A673 (cell line): ENCODE measurements around the gene WDR54.

ENCODE experiments used
- EZH2 ChIP-seq: fragments of 200-600 bp; sonication (generic); IDR thresholded peaks from 2 replicates; pipeline ENCODE4 v1.6.1; 2017; ENCODE audit warnings: borderline replicate concordance, low read depth, mild to moderate bottlenecking, mixed read lengths, antibody characterized with exemption, low read length; ENCODE audit not compliant: poor library complexity, severe bottlenecking
- TF ChIP-seq, protein P1 (sequence below): fragments of 300-800, 200-600 bp; sonication (generic); conservative IDR thresholded peaks from 2 replicates; pipeline ENCODE4 v1.5.1; 2017; ENCODE audit warnings: low read depth, mild to moderate bottlenecking, antibody characterized with exemption, low read length, moderate library complexity, mixed read lengths

- TF ChIP-seq, protein P1, sequence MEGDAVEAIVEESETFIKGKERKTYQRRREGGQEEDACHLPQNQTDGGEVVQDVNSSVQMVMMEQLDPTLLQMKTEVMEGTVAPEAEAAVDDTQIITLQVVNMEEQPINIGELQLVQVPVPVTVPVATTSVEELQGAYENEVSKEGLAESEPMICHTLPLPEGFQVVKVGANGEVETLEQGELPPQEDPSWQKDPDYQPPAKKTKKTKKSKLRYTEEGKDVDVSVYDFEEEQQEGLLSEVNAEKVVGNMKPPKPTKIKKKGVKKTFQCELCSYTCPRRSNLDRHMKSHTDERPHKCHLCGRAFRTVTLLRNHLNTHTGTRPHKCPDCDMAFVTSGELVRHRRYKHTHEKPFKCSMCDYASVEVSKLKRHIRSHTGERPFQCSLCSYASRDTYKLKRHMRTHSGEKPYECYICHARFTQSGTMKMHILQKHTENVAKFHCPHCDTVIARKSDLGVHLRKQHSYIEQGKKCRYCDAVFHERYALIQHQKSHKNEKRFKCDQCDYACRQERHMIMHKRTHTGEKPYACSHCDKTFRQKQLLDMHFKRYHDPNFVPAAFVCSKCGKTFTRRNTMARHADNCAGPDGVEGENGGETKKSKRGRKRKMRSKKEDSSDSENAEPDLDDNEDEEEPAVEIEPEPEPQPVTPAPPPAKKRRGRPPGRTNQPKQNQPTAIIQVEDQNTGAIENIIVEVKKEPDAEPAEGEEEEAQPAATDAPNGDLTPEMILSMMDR = no peak
- TF ChIP-seq EZH2 = no peak
Observed at GRCh38 chr2:74461187-74462053, 39.9 kb downstream of the WDR54 start.
